ENCODE measurements around the gene IL17RC.

DNA sequence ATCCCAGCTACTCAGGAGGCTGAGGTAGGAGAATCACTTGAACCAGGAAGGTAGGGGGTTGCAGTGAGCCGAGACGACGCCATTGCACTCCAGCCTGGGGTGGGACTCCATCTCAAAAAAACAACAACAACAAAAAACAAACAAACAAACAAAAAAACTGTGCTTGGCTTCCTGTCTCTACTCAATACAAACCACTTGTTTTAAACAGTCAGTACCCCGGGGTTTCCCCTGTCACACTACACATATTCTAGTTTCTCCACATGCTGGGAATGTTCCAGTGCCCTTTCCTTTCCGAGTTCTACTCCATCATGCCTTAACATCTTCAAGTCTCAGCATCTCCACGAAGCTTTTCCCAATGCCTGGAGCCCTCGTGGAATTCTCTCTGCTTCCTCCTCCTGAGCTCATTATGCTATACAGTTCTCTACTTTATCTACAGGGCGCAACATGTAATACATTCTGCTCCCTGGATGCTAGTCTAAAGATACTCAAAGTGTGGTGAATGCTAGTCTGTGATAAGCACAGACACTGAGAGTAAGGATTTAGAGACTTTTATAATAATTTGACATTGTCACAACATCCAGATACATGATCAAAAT lies 61.9 kb downstream of the IL17RC start:
- TF ChIP-seq POLR2A (IDR thresholded peaks at IDR 0.05): no peak
- TF ChIP-seq, protein P1, sequence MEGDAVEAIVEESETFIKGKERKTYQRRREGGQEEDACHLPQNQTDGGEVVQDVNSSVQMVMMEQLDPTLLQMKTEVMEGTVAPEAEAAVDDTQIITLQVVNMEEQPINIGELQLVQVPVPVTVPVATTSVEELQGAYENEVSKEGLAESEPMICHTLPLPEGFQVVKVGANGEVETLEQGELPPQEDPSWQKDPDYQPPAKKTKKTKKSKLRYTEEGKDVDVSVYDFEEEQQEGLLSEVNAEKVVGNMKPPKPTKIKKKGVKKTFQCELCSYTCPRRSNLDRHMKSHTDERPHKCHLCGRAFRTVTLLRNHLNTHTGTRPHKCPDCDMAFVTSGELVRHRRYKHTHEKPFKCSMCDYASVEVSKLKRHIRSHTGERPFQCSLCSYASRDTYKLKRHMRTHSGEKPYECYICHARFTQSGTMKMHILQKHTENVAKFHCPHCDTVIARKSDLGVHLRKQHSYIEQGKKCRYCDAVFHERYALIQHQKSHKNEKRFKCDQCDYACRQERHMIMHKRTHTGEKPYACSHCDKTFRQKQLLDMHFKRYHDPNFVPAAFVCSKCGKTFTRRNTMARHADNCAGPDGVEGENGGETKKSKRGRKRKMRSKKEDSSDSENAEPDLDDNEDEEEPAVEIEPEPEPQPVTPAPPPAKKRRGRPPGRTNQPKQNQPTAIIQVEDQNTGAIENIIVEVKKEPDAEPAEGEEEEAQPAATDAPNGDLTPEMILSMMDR (IDR thresholded peaks at IDR 0.05): no peak

Measured in Peyer's patch (tissue), 4 donors.